Ovary (tissue), 3 donors: Measurements from ENCODE around the gene OTULINL.

Experiments used
- EP300 ChIP-seq: sonication (generic); formaldehyde crosslinking; IDR thresholded peaks from one replicate; pipeline ENCODE4 v1.6.1; 2017; ENCODE audit warnings: antibody characterized with exemption
- TF ChIP-seq, protein P1 (sequence below), 3 donors: fragments of 450-650 bp in 2 of 3; fragments of 200-600 bp in 1 of 3; IDR thresholded peaks; one replicate each; pipeline versions ENCODE4 v1.5.1 to v1.8.0; 2016 to 2022; ENCODE audit warnings: antibody characterized with exemption in 3 of 3, mild to moderate bottlenecking in 1 of 3
- donor health status: DM: no; HTN: no; CAD: no.

DNA sequence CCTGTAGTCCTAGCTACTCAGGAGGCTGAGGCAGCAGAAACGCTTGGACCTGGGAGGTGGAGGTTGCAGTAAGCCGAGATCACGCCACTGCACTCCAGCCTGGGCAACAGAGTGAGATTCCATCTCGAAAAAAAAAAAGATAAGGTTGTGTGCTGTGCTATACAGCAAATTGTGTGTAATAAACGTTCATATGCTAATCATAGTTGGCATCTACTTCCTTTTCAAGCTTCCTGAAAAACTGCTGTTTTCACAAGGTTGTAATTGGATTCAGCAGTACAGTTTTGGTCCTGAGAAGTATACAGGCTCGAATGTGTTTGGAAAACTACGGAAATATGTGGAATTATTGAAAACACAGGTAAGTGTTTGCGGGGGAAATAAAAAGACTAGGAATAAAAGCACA, 25.5 kb downstream of the OTULINL start:
- TF ChIP-seq, protein P1, sequence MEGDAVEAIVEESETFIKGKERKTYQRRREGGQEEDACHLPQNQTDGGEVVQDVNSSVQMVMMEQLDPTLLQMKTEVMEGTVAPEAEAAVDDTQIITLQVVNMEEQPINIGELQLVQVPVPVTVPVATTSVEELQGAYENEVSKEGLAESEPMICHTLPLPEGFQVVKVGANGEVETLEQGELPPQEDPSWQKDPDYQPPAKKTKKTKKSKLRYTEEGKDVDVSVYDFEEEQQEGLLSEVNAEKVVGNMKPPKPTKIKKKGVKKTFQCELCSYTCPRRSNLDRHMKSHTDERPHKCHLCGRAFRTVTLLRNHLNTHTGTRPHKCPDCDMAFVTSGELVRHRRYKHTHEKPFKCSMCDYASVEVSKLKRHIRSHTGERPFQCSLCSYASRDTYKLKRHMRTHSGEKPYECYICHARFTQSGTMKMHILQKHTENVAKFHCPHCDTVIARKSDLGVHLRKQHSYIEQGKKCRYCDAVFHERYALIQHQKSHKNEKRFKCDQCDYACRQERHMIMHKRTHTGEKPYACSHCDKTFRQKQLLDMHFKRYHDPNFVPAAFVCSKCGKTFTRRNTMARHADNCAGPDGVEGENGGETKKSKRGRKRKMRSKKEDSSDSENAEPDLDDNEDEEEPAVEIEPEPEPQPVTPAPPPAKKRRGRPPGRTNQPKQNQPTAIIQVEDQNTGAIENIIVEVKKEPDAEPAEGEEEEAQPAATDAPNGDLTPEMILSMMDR (IDR thresholded peaks at IDR 0.05) = no peak
- TF ChIP-seq EP300 = no peak
